Ascending aorta (tissue), 2 donors: ENCODE results near the gene IMMT. TPM values are rescaled to one million over a fixed set of nuclear protein-coding genes. Genes with fewer than 3 reads are reported as not detected.

Experiments used
- DNase-seq, 2 donors: peaks; one replicate each; pipeline ENCODE4 v3.0.0-alpha.2; 2019; ENCODE audit warnings: low spot score in 2 of 2
- H3K27ac ChIP-seq, 2 donors: fragments of 200-600 bp; sonication (generic); one replicate each; pipeline ENCODE4 v1.5.1; 2016 to 2017; ENCODE audit warnings: mild to moderate bottlenecking in 1 of 2
- H3K27me3 ChIP-seq: fragments of 200-600 bp; sonication (generic); one replicate; pipeline ENCODE4 v1.5.1; 2017
- H3K36me3 ChIP-seq, 2 donors: fragments of 200-600 bp; sonication (generic); one replicate each; pipeline ENCODE4 v1.5.1; 2016
- H3K4me1 ChIP-seq, 2 donors: fragments of 200-600 bp; sonication (generic); one replicate each; pipeline ENCODE4 v1.5.1; 2016 to 2017; ENCODE audit warnings: mild to moderate bottlenecking in 1 of 2
- H3K4me3 ChIP-seq, 2 donors: fragments of 200-600 bp; sonication (generic); one replicate each; pipeline ENCODE4 v1.5.1; 2016 to 2017; ENCODE audit warnings: mild to moderate bottlenecking in 1 of 2
- H3K9me3 ChIP-seq, 2 donors: fragments of 200-600 bp; sonication (generic); one replicate each; pipeline ENCODE4 v1.5.1; 2016
- intact Hi-C: fragments of 100-400 bp; cut with DNase I; formaldehyde crosslinking; loops from one replicate; pipeline ENCODE4 v1.15.1; 2023
- total RNA-seq: library from RNA; depleted of rRNA; stranded (reverse); fragments of >200 nt; gene quantifications from one replicate; pipeline ENCODE4 v1.1.0, GENCODE V29; 2016
- TF ChIP-seq, protein P1 (sequence below), 3 experiments: fragments of 200-600 bp in 2 of 3; fragments of 450-650 bp in 1 of 3; sonication (generic) in 2 of 3; IDR thresholded peaks; one replicate each; pipeline ENCODE4 v1.5.1; 2016 to 2019; ENCODE audit warnings: antibody characterized with exemption in 3 of 3, mild to moderate bottlenecking in 1 of 3, moderate library complexity in 1 of 3

The IMMT gene
- total RNA-seq, 1 donor from 2014 or later, result 97.1 TPM

DNA sequence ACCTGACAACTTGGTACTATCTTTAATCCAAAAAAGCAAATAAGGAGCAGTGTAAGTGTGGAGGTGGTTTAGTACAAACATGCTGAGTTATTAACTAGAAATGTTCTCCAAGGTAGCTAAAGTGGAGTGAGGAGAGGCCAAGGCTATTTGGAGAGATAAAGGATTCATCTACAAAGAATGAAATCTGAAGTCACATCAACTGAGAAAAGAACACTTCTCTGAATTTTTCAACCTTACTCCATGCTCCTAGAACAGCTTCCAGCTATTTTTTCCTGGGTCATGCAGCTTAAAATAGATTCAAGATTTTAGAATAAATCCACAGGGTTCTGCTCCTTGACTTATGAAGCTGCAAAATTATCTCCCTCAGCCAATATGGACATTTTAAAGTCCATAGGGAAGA, 18.7 kb downstream of the IMMT start:
- H3K36me3 ChIP-seq, result peaks cover 47 to 62% of the 10 kb centered on the region in 2 donors
- DNase-seq, result no peak
- H3K4me1 ChIP-seq, result no peaks in the 10 kb centered on the region
- H3K27me3 ChIP-seq, result no peaks in the 10 kb centered on the region
- intact Hi-C loops, result no loop called here
- no peak overlapping the region for H3K4me3 ChIP-seq
- no peaks in the 10 kb centered on the region for H3K9me3 ChIP-seq
- TF ChIP-seq, protein P1, sequence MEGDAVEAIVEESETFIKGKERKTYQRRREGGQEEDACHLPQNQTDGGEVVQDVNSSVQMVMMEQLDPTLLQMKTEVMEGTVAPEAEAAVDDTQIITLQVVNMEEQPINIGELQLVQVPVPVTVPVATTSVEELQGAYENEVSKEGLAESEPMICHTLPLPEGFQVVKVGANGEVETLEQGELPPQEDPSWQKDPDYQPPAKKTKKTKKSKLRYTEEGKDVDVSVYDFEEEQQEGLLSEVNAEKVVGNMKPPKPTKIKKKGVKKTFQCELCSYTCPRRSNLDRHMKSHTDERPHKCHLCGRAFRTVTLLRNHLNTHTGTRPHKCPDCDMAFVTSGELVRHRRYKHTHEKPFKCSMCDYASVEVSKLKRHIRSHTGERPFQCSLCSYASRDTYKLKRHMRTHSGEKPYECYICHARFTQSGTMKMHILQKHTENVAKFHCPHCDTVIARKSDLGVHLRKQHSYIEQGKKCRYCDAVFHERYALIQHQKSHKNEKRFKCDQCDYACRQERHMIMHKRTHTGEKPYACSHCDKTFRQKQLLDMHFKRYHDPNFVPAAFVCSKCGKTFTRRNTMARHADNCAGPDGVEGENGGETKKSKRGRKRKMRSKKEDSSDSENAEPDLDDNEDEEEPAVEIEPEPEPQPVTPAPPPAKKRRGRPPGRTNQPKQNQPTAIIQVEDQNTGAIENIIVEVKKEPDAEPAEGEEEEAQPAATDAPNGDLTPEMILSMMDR (IDR thresholded peaks at IDR 0.05), result no peak
- H3K27ac ChIP-seq, result no peak overlapping the region

GRCh38 chr2:86175828-86176227, 19.4 kb downstream of the IMMT start:
- Histone ChIP-seq H3K36me3 (peaks cover 53 to 67% of the 10 kb centered on the region in 2 donors), H3K9me3 (no peaks in the 10 kb centered on the region), H3K4me3 (no peak overlapping the region), H3K4me1 (no peaks in the 10 kb centered on the region), H3K27ac (no peak overlapping the region), H3K27me3 (no peaks in the 10 kb centered on the region)
- DNase-seq, result no peak
- TF ChIP-seq, protein P1 (IDR thresholded peaks at IDR 0.05), result no peak
- intact Hi-C loops, result no loop called here

DNA sequence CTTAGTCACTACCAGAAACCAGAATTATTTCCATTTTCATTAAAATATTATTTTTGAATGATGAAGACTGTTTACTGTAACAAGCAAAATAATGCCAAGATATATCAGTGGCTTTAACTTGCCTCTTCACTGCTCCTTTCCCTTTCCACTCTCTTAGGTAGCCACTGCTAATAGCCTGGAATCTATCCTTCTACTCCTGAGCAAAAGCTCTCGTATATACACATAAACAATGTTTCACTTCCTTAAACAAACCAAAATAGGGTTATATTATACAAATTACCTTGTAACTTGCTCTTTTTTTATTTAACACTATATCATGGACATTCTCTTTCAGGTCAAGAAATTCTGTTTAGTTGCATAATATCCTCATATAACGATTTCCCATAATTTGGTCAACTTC, 20.8 kb downstream of the IMMT start:
- H3K9me3 ChIP-seq, result no peaks in the 10 kb centered on the region
- DNase-seq, result no peak
- no peak overlapping the region for H3K27ac ChIP-seq
- intact Hi-C loops, result no loop called here
- H3K4me1 ChIP-seq, result no peaks in the 10 kb centered on the region
- H3K27me3 ChIP-seq, result no peaks in the 10 kb centered on the region
- H3K36me3 ChIP-seq, result peaks cover 56 to 71% of the 10 kb centered on the region in 2 donors
- TF ChIP-seq, protein P1 (IDR thresholded peaks at IDR 0.05), result no peak
- no peak overlapping the region for H3K4me3 ChIP-seq

GRCh38 chr2:86172610-86173009, 22.7 kb downstream of the IMMT start:
- Histone ChIP-seq H3K27ac (no peak overlapping the region), H3K4me3 (no peak overlapping the region), H3K9me3 (no peaks in the 10 kb centered on the region), H3K4me1 (no peaks in the 10 kb centered on the region), H3K27me3 (no peaks in the 10 kb centered on the region), H3K36me3 (peaks cover 56 to 68% of the 10 kb centered on the region in 2 donors)
- TF ChIP-seq, protein P1 (IDR thresholded peaks at IDR 0.05), result no peak
- intact Hi-C loops, result no loop called here
- no peak for DNase-seq

- H3K36me3 ChIP-seq, result peaks cover 59 to 64% of the 10 kb centered on the region in 2 donors
- no peak for DNase-seq
Measured at GRCh38 chr2:86171295-86171694, 24.0 kb downstream of the IMMT start.

More at GRCh38 chr2:86171295-86171694, 24.0 kb downstream of the IMMT start:
- intact Hi-C loops, result no loop called here
- no peak overlapping the region for H3K27ac ChIP-seq
- H3K4me3 ChIP-seq, result no peak overlapping the region
- TF ChIP-seq, protein P1 (IDR thresholded peaks at IDR 0.05), result no peak
- no peaks in the 10 kb centered on the region for H3K27me3 ChIP-seq
- no peaks in the 10 kb centered on the region for H3K4me1 ChIP-seq
- no peaks in the 10 kb centered on the region for H3K9me3 ChIP-seq
